B cell (primary cell): ENCODE results near the gene FAM222A. TPM values are rescaled to one million over a fixed set of nuclear protein-coding genes. Genes with fewer than 3 reads are reported as not detected.

ENCODE experiments used
- ATAC-seq: fragments of 200-7000 bp; cut with Tn5 transposase; one replicate; pipeline ENCODE4 v1.10.0; 2021; ENCODE audit warnings: low read depth, mild to moderate bottlenecking, moderate number of reproducible peaks, moderate library complexity
- CTCF ChIA-PET: fragments of 350-600 bp; sonication (Branson Sonifier 250); formaldehyde crosslinking; loops from one replicate; lab custom pipeline; 2021; ENCODE audit warnings: antibody characterized with exemption, inconsistent platforms; lab: Charles Lee
- POLR2A ChIA-PET: fragments of 350-600 bp; sonication (Branson Sonifier 250); formaldehyde crosslinking; loops from one replicate; lab custom pipeline; 2021; ENCODE audit warnings: antibody characterized with exemption; lab: Charles Lee
- DNase-seq: peaks from one replicate; pipeline ENCODE4 v3.0.0; 2013
- H2AFZ ChIP-seq: 2 replicates; pipeline ENCODE4 v1.6.1; 2012; ENCODE audit warnings: mild to moderate bottlenecking, low read depth, low read length; ENCODE audit not compliant: insufficient read depth, poor library complexity, severe bottlenecking
- H3K27ac ChIP-seq, 2 donors: 1 replicate in 1 of 2; 2 replicates in 1 of 2; pipeline ENCODE4 v1.5.1; 2012 to 2013; ENCODE audit warnings: low read length in 2 of 2, mild to moderate bottlenecking in 2 of 2, moderate library complexity in 1 of 2
- H3K27me3 ChIP-seq, 4 experiments: fragments of 200-600 bp in 1 of 4; sonication (generic) in 1 of 4; replicated peaks in 1 of 4; 1 replicate in 2 of 4; 2 replicates in 2 of 4; pipeline versions ENCODE4 v1.6.1 to v1.7.0; 2013 to 2016; ENCODE audit warnings: low read length in 3 of 4, mild to moderate bottlenecking in 2 of 4, mixed read lengths in 1 of 4, moderate library complexity in 1 of 4; ENCODE audit not compliant: insufficient read depth in 4 of 4, control insufficient read depth in 3 of 4; ENCODE audit errors: control extremely low read depth in 1 of 4
- H3K36me3 ChIP-seq, 2 experiments: replicated peaks in 1 of 2; 1 replicate in 1 of 2; 2 replicates in 1 of 2; pipeline versions ENCODE4 v1.6.1 to v1.7.1; 2013; ENCODE audit warnings: low read length in 1 of 2; ENCODE audit not compliant: insufficient read depth in 2 of 2, control insufficient read depth in 1 of 2; ENCODE audit errors: control extremely low read depth in 1 of 2, extremely low read depth in 1 of 2
- H3K4me1 ChIP-seq, 2 donors: fragments of 200-600 bp in 1 of 2; sonication (generic) in 1 of 2; 1 replicate in 1 of 2; 2 replicates in 1 of 2; pipeline versions ENCODE4 v1.5.1 to v1.6.1; 2013 to 2017; ENCODE audit warnings: low read length in 2 of 2; ENCODE audit not compliant: control insufficient read depth in 2 of 2, insufficient read depth in 2 of 2
- H3K4me2 ChIP-seq: replicated peaks from 2 replicates; pipeline ENCODE3; 2012; ENCODE audit warnings: mild to moderate bottlenecking, low read depth, low read length; ENCODE audit not compliant: poor library complexity, severe bottlenecking
- H3K4me3 ChIP-seq, 5 experiments: fragments of 200-600 bp in 1 of 5; sonication (generic) in 1 of 5; 1 replicate in 3 of 5; 2 replicates in 2 of 5; pipeline versions ENCODE4 v1.5.1 to v1.7.0; 2011 to 2016; ENCODE audit warnings: low read length in 4 of 5, mild to moderate bottlenecking in 4 of 5, low read depth in 2 of 5, control low read depth in 1 of 5, moderate library complexity in 1 of 5; ENCODE audit not compliant: insufficient read depth in 1 of 5; ENCODE audit errors: control extremely low read depth in 1 of 5, extremely low read depth in 1 of 5
- H3K79me2 ChIP-seq: fragments of 200-600 bp; sonication (generic); one replicate; pipeline ENCODE4 v1.6.0; 2016; ENCODE audit warnings: low read length; ENCODE audit not compliant: control insufficient read depth, insufficient read depth
- H3K9ac ChIP-seq: fragments of 200-600 bp; sonication (generic); 2 replicates; pipeline ENCODE4 v1.6.1; 2017; ENCODE audit warnings: mild to moderate bottlenecking, low read length, moderate library complexity
- H3K9me3 ChIP-seq, 3 donors: one replicate each; pipeline versions ENCODE4 v1.6.1 to v1.7.1; 2013; ENCODE audit warnings: low read length in 2 of 3; ENCODE audit not compliant: control insufficient read depth in 2 of 3, insufficient read depth in 1 of 3; ENCODE audit errors: control extremely low read depth in 1 of 3
- H4K20me1 ChIP-seq: 2 replicates; pipeline ENCODE4 v1.6.0; 2012; ENCODE audit warnings: mild to moderate bottlenecking, low read length; ENCODE audit not compliant: insufficient read depth, control insufficient read depth, poor library complexity, severe bottlenecking
- H3K27ac Mint-ChIP-seq: one replicate; pipeline ENCODE4 v1.8.0; 2021; ENCODE audit warnings: mixed read lengths
- H3K27me3 Mint-ChIP-seq: one replicate; pipeline ENCODE4 v1.8.0; 2021; ENCODE audit warnings: mixed read lengths
- H3K4me1 Mint-ChIP-seq: one replicate; pipeline ENCODE4 v1.8.0; 2021; ENCODE audit warnings: mixed read lengths
- H3K4me3 Mint-ChIP-seq: one replicate; pipeline ENCODE4 v1.8.0; 2021; ENCODE audit warnings: mixed read lengths
- H3K9me3 Mint-ChIP-seq: one replicate; pipeline ENCODE4 v1.8.0; 2022; ENCODE audit warnings: mixed read lengths; ENCODE audit not compliant: insufficient read depth
- CTCF ChIP-seq: fragments of 200-600 bp; IDR thresholded peaks from one replicate; pipeline ENCODE4 v1.8.0; 2022; ENCODE audit warnings: antibody characterized with exemption, mild to moderate bottlenecking
- EZH2 ChIP-seq: IDR thresholded peaks from 2 replicates; pipeline ENCODE4 v1.6.1; 2012; ENCODE audit warnings: borderline replicate concordance, low read depth, mild to moderate bottlenecking, moderate library complexity, low read length; ENCODE audit not compliant: insufficient read depth, poor library complexity, severe bottlenecking
- WGBS: methylation state at CpG from one replicate; pipeline ENCODE4 v1.1.5; 2013; ENCODE audit warnings: missing lambda C conversion rate; ENCODE audit not compliant: insufficient coverage; 5-methylcytosine and 5-hydroxymethylcytosine counted together
- intact Hi-C: fragments of 100-400 bp; cut with micrococcal nuclease; formaldehyde crosslinking; loops from one replicate; pipeline ENCODE4 v1.10.0; 2022
- polyA plus RNA-seq: library from polyadenylated mRNA; depleted of rRNA; stranded (reverse); fragments of >200 nt; gene quantifications from 2 replicates; pipeline ENCODE4 v1.2.3, GENCODE V29; 2012
- total RNA-seq, 2 donors: library from RNA; stranded (reverse); fragments of 120-200 nt in 1 of 2; gene quantifications; 1 replicate in 1 of 2; 2 replicates in 1 of 2; pipeline versions ENCODE4 v1.2.3 to v1.2.4, GENCODE V29; 2013 to 2022

FAM222A gene
- total and polyA plus RNA-seq, 2 donors (not counting 1 experiment from before 2014, with no cell fraction given): 0.49 to 4.6 TPM

- TF ChIP-seq EZH2: no peak
- H3K4me3 ChIP-seq: no peak overlapping the region
- peaks cover 11 to 18% of the 10 kb centered on the region in 2 donors for H3K4me1 ChIP-seq
- peaks cover 4% of the 10 kb centered on the region for H4K20me1 ChIP-seq
- H3K9me3 Mint-ChIP-seq: no peaks in the 10 kb centered on the region
- CTCF ChIA-PET: no interaction called here
- no peaks in the 10 kb centered on the region for H3K79me2 ChIP-seq
- H3K27ac Mint-ChIP-seq: no peak overlapping the region
- ATAC-seq (no peak), DNase-seq (no peak)
- peaks cover 0 to 58% (median 19%) of the 10 kb centered on the region in 4 experiments for H3K27me3 ChIP-seq
- peaks cover 0 to 5% (median 0%) of the 10 kb centered on the region in 3 donors for H3K9me3 ChIP-seq
- H2AFZ ChIP-seq: no peak overlapping the region
- H3K27me3 Mint-ChIP-seq: peaks cover 30% of the 10 kb centered on the region
- H3K4me3 Mint-ChIP-seq: peak overlapping the region; percentile 78
- H3K27ac ChIP-seq: no peak overlapping the region
- no peaks in the 10 kb centered on the region for H3K36me3 ChIP-seq
- 94% methylated on average over 15 of the region's 19 CpGs for WGBS
- peaks cover 14% of the 10 kb centered on the region for H3K4me1 Mint-ChIP-seq
- POLR2A ChIA-PET: no interaction called here
- H3K4me2 ChIP-seq: no peak overlapping the region
- no peak overlapping the region for H3K9ac ChIP-seq
- intact Hi-C loops: loop anchor here (10.0 kb wide), 3 partner anchors 128 to 688 kb away; partner anchors contain the start of genes ALKBH2, ANAPC7 and UNG
These were observed 3.1 kb downstream of the FAM222A start for GRCh38 chr12:109716512-109717389.

- 89% methylated on average over 15 of the region's 18 CpGs for WGBS
- CTCF ChIA-PET: no interaction called here
- no peak for ATAC-seq
These were observed 4.0 kb downstream of the FAM222A start for GRCh38 chr12:109717390-109718357.

More at GRCh38 chr12:109717390-109718357, 4.0 kb downstream of the FAM222A start:
- POLR2A ChIA-PET: no interaction called here
- Histone ChIP-seq H2AFZ (no peak overlapping the region), H3K4me1 (peaks cover 11 to 16% of the 10 kb centered on the region in 2 donors), H3K9me3 (no peaks in the 10 kb centered on the region), H4K20me1 (peaks cover 4% of the 10 kb centered on the region), H3K4me3 (no peak overlapping the region), H3K79me2 (no peaks in the 10 kb centered on the region), H3K27me3 (peaks cover 0 to 49% (median 15%) of the 10 kb centered on the region in 4 experiments), H3K9ac (no peak overlapping the region), H3K36me3 (no peaks in the 10 kb centered on the region), H3K27ac (no peak overlapping the region), H3K4me2 (no peak overlapping the region)
- peaks cover 29% of the 10 kb centered on the region for H3K27me3 Mint-ChIP-seq
- DNase-seq: no peak
- no peak overlapping the region for H3K4me3 Mint-ChIP-seq
- no peaks in the 10 kb centered on the region for H3K9me3 Mint-ChIP-seq
- no peak overlapping the region for H3K27ac Mint-ChIP-seq
- intact Hi-C loops: loop anchor here (10.0 kb wide), 3 partner anchors 127 to 687 kb away; partner anchors contain the start of genes ALKBH2, ANAPC7 and UNG
- peaks cover 14% of the 10 kb centered on the region for H3K4me1 Mint-ChIP-seq
- TF ChIP-seq CTCF (no peak), EZH2 (no peak)
